Measurements from ENCODE around the gene IL11.
"Not testable (repeated sequence)": the region's sequence is repeated elsewhere in the genome, so short reads cannot be mapped to it uniquely, and the experiment has no call there.

Gene IL11

GRCh38 chr19:55408533-55408872 lies 38.2 kb upstream of the IL11 start:
- DNase-seq (ENCODE audit: extremely low read depth, insufficient read length), result no peak
- TF ChIP-seq CTCF (IDR thresholded peaks at IDR 0.05; ENCODE audit: insufficient read depth, low read length, poor library complexity, severe bottlenecking), result no peak
- H3K27me3 ChIP-seq (replicated peaks; ENCODE audit: control insufficient read depth, insufficient read depth, low read length), result no peaks in the 10 kb centered on the region
- peaks cover 15% of the 10 kb centered on the region for H3K36me3 ChIP-seq (ENCODE audit: control insufficient read depth, insufficient read depth, low read length)
- peak overlapping the region; percentile 22 for H3K4me3 ChIP-seq (replicated peaks; ENCODE audit: low read depth, low read length)

- H3K27me3 ChIP-seq (replicated peaks; ENCODE audit: control insufficient read depth, insufficient read depth, low read length), result no peaks in the 10 kb centered on the region
- H3K4me3 ChIP-seq (replicated peaks; ENCODE audit: low read depth, low read length), result peak overlapping the region; percentile 70
- TF ChIP-seq CTCF (IDR thresholded peaks at IDR 0.05; ENCODE audit: insufficient read depth, low read length, poor library complexity, severe bottlenecking), result no peak
- peaks cover 17% of the 10 kb centered on the region for H3K36me3 ChIP-seq (ENCODE audit: control insufficient read depth, insufficient read depth, low read length)
- DNase-seq (ENCODE audit: extremely low read depth, insufficient read length), result peak; percentile 99
Measured at GRCh38 chr19:55407800-55408532, 37.7 kb upstream of the IL11 start.

GRCh38 chr19:55407550-55407799 lies 37.2 kb upstream of the IL11 start, which contains the start of gene UBE2S:
TSS of gene UBE2S (minus strand) at chr19:55407788. CDS start at chr19:55407589, 199 bp downstream.
- DNase-seq (ENCODE audit: extremely low read depth, insufficient read length); H3K27me3 ChIP-seq (replicated peaks; ENCODE audit: control insufficient read depth, insufficient read depth, low read length): not testable (repeated sequence)
- Histone ChIP-seq H3K4me3 (replicated peaks; ENCODE audit: low read depth, low read length) (peak within 1 kb of the TSS; percentile 70), H3K36me3 (ENCODE audit: control insufficient read depth, insufficient read depth, low read length) (peaks cover 21% of the 10 kb centered on the region)

- Histone ChIP-seq H3K27me3 (replicated peaks; ENCODE audit: control insufficient read depth, insufficient read depth, low read length) (no peaks in the 10 kb centered on the region), H3K36me3 (ENCODE audit: control insufficient read depth, insufficient read depth, low read length) (peaks cover 24% of the 10 kb centered on the region), H3K4me3 (replicated peaks; ENCODE audit: low read depth, low read length) (peak overlapping the region; percentile 70)
- TF ChIP-seq CTCF (IDR thresholded peaks at IDR 0.05; ENCODE audit: insufficient read depth, low read length, poor library complexity, severe bottlenecking), result no peak
- no peak for DNase-seq (ENCODE audit: extremely low read depth, insufficient read length)
Measured at GRCh38 chr19:55406826-55407549, 36.7 kb upstream of the IL11 start.

GRCh38 chr19:55406091-55406825 lies 36.0 kb upstream of the IL11 start:
- H3K36me3 ChIP-seq (ENCODE audit: control insufficient read depth, insufficient read depth, low read length), result peaks cover 28% of the 10 kb centered on the region
- DNase-seq (ENCODE audit: extremely low read depth, insufficient read length), result no peak
- peak overlapping the region; percentile 70 for H3K4me3 ChIP-seq (replicated peaks; ENCODE audit: low read depth, low read length)
- no peak for TF ChIP-seq CTCF (IDR thresholded peaks at IDR 0.05; ENCODE audit: insufficient read depth, low read length, poor library complexity, severe bottlenecking)
- no peaks in the 10 kb centered on the region for H3K27me3 ChIP-seq (replicated peaks; ENCODE audit: control insufficient read depth, insufficient read depth, low read length)

- no peaks in the 10 kb centered on the region for H3K27me3 ChIP-seq (replicated peaks; ENCODE audit: control insufficient read depth, insufficient read depth, low read length)
- TF ChIP-seq CTCF (IDR thresholded peaks at IDR 0.05; ENCODE audit: insufficient read depth, low read length, poor library complexity, severe bottlenecking), result no peak
- peak overlapping the region; percentile 70 for H3K4me3 ChIP-seq (replicated peaks; ENCODE audit: low read depth, low read length)
- H3K36me3 ChIP-seq (ENCODE audit: control insufficient read depth, insufficient read depth, low read length), result peaks cover 32% of the 10 kb centered on the region
- DNase-seq (ENCODE audit: extremely low read depth, insufficient read length), result no peak
Measured at GRCh38 chr19:55405638-55406037, 35.4 kb upstream of the IL11 start.
